Ammon's horn (tissue), 1 donor: ENCODE results near the gene ACIN1.

Experiments used
- DNase-seq: peaks from one replicate; pipeline ENCODE4 v3.0.0-alpha.2; 2016; ENCODE audit warnings: low spot score

ACIN1 gene

DNA sequence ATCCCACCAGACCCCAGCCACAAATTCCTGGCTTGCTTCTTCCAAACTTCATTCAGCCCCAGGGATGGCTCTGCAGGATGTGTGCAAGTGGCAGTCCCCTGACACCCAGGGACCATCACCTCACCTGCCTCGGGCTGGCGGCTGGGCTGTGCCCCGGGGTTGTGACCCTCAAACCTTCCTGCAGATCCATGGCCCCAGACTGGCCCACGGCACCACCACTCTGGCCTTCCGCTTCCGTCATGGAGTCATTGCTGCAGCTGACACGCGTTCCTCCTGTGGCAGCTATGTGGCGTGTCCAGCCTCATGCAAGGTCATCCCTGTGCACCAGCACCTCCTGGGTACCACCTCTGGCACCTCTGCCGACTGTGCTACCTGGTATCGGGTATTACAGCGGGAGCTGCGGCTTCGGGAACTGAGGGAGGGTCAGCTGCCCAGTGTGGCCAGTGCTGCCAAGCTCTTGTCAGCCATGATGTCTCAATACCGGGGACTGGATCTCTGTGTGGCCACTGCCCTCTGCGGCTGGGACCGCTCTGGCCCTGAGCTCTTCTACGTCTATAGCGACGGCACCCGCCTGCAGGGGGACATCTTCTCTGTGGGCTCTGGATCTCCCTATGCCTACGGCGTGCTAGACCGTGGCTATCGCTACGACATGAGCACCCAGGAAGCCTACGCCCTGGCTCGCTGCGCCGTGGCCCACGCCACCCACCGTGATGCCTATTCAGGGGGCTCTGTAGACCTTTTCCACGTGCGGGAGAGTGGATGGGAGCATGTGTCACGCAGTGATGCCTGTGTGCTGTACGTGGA is 52.6 kb downstream of the ACIN1 start, which contains the start of gene PSMB11:
Gene PSMB11 (plus strand): TSS at position 51 of the 804 bp plus-strand sequence. CDS start 14 bp downstream, at position 65.
- DNase-seq, result no peak

DNA sequence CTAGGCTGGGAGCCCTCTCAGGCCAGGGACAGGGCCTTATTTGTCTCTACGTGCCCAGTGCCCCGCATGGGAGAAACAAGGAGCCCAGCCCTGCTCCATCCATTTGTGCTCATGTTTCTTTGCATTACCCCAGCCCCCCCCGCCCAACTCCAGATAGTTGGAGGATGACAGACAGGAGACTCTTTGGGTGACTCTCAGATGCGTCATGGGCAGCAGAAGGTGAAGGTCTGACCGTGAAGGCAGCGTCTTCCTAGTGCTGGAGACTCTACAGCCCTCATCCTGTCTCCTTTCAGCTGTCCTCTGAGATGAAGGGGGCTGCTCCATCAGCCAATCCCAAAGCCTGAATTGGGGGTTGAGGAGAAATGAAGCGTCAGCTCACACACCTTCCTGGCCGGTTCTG is 53.2 kb downstream of the ACIN1 start:
- DNase-seq, result no peak

DNA sequence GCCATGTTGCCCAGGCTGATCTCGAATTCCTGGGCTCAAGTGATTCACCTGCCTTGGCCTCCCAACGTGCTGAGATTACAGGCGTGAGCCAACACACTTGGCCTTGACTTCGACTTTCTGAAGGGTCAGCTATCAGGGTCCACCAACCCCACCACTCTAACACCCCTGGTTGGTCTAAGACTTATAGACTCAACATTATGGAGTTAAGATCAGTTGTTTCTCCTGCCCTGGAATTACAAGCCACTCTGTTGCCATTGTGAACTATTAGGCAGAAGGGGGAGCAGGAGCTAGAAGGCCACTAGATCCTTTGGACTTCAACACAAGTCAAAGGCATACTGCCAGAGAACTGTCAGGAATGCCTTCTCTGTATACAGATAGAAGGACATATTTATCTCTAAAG is 54.8 kb downstream of the ACIN1 start:
- DNase-seq, result no peak

DNA sequence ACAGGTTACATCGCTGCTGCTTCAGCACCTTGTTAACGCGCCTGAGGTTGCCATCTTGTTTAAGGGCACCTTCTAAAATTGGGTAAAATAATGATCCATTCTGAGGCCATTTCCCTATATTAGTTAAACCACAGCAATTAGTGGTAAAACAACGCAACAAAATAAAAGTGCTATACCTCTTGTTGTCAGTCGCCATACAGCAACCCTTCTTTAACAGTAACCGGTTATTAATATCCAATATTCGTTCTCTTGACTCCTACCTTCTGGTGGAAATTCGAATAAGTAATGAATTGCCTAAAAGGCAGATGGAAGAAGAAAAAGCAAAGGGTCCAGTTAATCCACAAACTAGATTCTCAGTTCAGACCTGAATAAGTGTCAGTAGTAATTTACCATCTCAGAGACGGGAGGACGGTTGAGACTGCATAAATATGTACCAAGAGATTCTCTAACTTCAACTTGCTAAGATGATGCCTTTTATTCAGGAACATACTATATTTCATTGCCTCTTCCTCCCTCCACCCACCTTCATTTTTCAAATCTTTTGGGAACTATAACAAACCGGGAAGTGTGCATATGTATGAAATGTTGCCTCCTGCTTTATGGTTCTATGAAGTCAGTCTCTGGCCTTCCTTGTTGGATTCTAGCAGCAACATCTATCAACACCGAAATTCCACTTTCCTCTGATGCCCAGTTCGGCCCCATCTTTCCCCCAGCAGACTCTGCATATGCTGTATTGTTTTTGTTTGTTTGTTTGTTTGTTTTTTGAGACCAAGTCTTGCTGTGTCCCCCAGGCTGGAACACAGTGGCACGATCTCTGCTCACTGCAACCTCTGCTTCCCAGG is 59.4 kb downstream of the ACIN1 start:
- DNase-seq, result no peak

DNA sequence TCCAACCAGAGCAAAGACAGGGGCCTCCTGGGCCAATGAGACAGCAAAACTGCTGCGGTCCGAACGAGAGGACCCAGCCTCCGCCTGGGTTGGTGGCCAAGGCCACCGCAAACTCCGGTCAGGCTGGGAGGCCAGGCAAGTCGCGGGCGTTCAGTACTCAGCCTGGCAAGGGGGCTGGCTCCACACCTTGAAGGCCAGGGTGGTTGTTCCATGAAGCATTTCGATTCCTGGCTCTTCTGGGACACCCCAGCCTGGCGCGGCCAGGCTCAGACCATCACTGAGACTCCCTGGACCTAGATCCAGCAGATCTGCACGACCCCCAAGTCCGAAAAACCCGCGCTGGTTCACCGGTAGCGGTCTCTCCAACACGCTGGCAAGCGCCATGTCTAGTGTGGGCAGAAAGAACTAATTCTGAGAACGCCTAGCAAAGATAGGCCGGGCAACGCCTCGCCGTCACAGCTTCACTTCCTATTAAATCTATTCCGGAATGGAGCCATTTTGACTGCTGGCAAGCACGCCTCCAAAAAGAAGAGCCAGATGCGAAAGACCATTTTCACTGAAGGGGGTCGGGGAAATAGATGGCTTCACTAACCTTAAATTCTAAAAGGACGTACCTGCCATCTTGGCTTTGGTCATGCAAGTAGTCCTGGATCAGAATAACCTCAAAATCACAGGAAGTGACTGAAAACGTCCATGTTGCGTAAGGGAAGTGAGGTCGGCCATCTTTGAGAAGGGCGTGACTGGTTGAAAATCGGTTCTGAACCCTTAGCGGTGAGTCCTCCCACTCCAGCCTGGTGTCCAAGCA is 60.2 kb downstream of the ACIN1 start, which contains the start of gene PSMB5:
Gene PSMB5 (minus strand): TSS at position 403 of the 805 bp plus-strand sequence. CDS start 19 bp downstream, at position 384.
- peak; percentile 97 for DNase-seq

DNA sequence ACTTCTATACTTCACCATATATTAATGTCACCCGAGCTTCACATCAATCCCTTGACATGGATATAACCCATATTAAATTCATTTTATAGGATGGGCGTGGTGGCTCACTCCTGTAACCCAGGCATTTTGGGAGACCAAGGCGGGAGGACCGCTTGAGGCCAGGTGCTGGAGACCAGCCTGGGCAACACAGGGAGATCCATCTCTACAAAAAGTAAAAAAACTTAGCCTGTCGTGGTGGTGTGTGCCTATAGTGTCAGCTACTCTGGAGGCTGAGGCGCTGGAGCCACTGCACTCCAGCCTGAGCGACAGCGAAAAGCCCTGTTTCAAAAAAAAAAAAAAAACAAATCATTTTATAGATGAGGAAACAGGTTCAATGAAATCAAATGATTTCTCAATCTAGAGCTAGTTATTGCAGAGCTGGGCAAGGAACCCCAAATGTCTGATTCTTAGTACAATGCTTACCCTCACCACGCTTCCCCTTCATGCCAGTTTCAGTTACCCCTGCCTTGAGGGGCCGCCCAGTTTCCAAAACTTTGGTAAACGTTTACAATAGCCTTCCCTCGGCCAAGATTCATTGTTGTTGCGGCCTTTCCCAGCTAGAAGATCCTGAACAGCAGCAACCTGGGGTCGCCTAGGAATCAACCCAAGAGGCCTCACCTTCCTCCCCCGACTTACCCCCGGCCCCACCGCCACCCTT is 61.0 kb downstream of the ACIN1 start:
- no peak for DNase-seq

DNA sequence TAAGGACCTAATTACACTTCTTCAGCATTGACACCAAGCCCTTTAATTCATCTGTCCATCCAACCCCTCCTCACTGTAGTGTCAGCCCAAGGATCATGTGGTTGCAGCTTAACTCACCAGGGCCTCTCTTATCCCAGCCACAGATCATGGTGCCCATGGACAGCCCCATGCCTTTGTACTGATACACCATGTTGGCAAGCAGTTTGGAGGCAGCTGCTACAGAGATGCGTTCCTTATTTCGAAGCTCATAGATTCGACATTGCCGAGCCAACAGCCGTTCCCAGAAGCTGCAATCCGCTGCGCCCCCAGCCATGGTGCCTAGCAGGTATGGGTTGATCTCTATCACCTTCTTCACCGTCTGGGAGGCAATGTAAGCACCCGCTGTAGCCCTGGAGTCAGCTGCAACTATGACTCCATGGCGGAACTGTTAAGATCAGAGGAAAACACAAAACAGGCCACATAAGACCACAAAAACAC is 61.6 kb downstream of the ACIN1 start:
- DNase-seq, result no peak

DNA sequence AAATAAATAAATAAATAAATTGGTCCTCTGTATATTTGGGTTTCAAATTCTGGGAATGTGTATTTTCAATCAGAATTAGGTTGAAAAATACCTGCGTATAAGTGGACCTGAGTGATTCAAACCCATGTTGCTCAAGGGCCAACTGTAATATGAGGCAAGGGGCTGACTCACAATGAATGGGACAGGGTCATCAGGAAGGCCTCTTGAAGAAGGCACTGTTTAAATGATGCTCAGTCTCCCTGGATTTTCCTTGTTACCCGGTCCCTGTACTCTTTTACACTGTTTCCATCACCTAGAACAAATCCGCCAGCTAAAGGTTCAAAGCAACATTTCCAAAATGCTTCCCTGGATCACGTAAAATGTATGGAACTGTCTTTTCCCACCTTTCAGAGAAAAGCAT is 64.0 kb downstream of the ACIN1 start:
- no peak for DNase-seq

DNA sequence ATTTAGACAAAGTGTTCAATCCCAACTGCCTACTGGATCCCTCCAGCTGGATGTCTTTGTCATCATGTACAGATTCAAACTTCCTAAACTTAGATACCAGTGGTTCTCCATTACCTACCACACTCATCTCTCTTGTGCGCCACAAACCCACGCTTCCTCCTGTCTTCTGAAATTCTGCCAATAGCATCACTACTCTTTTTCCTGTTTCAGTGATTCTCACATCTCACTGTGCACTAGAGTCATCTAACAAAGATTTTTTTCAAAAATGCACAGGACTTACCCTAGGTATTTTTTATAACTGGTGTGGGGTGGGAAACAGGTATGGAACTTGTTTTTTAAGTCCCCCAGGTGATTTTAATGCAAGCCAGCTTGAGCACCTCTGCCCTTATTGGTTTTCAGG is 66.1 kb downstream of the ACIN1 start:
- DNase-seq, result no peak

DNA sequence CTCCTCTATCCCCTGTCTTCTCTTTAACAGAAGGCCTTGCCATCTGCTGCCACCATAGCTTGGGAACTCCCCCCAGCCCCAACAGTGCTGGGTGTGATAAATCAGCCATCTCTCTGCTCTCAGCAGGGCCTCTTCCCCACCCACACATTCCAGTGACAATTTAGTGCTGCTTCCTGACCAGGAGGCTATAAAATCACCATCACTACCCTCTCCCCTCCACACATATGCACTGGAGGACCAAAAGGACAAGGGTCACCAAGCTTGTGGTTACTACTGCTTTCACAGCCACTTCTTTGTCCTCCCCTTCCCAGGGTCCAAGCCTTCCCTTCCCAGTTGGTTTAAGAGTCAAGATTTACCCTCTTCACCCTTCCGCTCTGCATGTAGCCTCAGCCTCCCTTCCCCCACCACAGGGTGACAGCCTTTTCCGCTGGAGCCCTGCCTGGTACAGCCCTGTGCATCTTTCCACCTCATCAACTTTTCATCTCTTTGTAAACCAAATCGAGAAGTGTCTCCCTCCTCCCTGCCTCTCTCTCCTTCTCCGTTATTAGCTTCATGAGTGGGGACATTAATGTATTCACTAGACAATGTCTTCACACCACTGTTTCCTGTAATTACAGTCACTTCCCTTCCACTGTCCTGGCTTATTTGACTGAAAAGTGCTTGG is 69.7 kb downstream of the ACIN1 start:
- no peak for DNase-seq

DNA sequence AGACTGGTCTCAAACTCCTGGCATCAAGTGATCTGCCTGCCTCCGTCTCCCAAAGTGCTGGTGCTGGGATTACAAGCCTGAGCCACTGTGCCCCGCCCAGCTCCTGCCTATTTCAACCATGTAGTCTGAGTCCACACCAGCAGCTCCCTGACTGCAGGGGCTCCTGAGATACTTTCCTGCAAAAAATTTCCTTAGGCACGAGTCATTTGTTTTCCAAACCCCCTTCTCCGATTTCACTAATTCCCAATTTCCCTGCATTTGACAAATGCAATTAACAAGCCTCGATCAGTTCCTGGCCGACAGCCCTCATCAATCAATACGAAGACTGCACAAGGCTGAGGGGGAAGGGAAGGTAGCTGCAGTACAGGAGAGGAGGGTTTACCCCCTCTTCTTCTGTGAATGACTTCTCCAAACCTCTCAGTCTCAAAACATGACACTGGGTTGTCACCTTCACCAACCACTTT is 70.3 kb downstream of the ACIN1 start:
- no peak for DNase-seq

DNA sequence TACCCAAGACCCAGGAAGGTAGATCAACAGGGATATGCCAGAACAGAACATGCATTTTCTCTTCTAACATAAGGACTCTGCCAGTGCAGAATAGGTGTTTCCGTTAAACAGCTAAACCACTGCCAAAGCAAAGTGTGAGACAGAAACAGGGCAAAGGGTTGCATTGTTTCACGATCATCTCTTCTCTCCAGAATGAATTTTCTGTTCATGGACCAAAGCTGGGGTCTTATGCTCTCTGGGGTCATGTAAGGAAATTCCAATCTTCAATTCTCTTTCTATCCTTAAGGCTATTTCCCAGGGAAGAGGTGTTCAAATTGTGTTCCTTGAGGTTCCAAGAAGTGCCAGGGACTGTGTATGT is 71.2 kb downstream of the ACIN1 start:
- no peak for DNase-seq

DNA sequence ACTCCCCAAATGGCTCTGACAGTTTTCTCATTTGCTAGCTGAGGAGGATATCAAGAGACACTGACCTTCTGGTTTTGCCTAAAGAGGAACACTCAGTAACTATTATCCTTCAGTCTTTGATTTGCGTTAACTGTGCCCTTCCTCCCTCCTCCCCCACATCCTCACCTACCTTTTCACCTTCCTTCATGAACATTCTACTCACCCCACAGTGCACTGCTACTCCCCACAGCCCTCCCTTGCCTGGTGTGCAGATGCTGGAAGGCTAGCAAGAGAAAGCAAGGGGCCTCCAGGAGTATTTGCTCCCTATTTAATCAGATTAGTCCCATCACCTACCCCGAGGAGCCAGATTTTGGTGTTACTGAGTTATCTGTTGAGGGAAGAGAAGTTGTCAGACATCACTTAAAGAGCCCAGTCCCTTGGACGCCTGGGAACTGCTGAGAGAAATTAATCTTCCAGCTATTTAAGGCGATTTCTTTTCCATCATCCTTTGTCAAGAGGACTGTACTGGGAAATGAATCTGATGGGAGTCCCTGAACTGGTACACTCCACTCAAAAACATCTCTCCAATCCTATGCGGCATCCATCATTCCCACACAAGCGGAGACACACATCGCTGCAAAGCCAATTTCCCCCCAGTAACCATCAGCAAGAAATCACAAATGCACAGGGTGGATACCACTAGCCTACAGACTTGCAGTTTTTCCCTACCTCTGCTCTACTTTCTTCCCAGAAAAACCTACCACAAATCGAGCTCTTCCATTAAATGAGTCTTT is 71.7 kb downstream of the ACIN1 start:
- no peak for DNase-seq

DNA sequence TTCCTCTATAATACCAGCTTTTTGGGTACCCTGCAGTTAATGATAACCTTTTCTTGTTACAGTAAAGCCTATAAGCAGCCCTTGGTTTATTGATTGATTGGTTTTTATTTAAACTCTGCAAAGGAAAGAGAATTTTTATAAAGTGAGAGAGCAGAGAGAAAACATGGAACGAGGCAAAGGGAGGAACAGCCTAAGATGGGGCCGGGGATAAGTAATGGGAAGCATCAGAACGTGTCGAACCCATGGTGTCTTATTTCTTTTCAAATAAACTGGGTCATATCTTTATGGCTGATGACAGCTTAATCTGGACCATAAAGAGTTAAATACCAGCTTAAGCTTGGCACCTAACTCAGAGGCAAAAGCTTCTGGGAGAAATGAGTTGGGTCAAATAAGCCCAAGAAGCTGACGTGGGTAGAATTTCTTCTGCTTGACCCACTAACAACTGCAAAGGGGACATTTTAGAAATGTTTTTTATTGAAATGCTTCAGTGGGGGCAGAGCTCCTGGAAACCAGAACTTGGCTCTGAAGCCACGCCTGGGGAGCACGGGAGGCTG is 73.0 kb downstream of the ACIN1 start:
- no peak for DNase-seq

DNA sequence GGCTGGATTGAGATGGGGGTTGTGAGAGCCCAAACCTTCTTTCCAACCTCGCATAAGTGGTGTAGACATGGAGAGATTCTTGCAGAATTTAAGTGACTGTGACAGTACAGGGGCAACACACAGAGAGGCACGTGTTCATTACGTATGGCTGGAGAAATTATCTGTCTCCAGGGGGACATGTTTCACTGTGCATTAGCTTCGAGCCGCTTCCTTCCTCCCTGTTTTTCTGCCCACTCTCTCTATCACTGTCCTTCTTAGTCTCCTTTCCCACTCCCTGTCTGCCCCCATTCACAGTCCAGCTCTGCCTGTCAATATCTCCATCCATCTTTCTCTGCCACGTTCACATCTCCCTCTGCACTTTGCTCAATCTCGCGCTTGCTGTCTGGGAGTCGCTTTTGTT is 73.5 kb downstream of the ACIN1 start:
- no peak for DNase-seq

DNA sequence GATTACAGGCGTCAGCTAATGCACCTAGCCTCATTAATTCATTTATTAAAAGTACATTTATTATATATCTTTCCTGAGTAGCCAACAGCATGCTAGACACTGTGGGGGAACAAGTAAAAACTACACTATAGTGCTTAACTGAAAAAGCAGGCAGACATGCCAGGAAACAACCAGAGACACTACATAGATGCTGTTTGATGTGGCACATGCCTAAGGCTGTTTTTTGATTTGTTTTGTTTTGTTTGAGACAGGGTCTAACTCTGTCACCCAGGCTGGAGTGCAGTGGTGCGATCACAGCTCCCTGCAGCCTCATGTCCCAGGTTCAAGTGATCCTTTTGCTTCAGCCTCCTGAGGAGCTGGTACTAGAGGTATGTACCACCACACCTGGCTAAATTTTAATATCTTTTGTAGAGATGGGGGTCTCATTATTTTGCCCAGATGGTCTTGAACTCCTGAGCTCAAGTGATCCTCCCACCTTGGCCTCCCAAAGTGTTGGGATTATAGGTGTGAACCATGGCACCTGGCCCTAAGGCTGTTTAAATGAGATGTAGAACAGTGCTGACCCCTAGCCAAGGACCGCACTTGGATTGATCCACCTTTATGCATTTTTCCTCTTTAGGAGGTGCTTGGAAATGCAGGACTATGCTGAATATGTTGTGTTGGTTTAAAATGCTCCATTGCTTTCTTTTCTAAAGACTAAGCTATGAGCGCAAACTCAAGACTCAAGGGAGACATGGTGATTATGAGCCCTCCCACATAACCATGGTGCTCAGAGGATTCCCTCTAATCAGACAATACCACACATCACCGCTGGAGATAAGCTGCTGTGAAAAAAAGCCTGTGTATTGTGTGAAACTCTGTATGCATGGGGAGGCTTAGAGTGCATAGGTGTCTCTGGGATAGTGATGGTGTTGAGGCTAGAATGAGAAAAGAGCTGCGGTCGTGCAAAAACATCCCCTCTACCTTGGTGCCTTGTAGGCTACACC is 74.5 kb downstream of the ACIN1 start:
- no peak for DNase-seq

DNA sequence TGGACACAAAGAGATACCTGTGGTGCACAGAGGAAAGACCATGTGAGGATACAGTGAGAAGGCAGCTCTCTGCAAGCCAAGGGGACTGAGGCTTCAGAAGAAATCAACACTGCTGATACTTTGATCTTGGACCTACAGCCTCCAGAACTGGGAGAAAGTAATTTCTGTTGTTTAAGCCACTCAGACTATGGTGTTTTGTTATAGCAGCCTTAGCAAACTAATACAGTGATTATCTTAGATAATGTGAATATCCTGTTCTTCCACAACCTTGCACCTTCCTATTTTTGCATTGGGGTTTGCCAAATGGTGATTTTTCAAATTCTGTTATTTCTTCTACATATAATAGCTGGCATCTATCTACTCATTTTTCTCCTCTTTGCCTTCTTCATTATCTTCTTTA is 76.8 kb downstream of the ACIN1 start:
- DNase-seq, result no peak

DNA sequence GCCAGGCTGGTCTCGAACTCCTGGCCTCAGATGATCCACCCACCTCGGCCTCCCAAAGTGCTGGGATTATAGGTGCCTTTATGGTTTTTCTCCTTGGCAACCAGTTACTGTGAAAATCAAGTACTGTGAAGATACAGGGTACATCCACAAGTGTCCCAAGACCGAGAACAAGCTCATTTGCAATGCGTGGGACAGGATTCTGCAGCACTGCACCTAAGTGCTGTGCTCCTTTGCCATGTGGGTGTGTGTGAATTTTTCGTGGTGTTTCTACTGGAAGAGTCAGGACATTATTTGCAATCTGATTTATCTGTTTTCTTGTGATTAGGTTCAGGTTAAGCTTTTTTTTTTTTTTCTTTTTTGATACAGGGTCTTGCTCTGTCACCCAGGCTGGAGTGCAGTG is 77.8 kb downstream of the ACIN1 start:
- DNase-seq, result no peak

DNA sequence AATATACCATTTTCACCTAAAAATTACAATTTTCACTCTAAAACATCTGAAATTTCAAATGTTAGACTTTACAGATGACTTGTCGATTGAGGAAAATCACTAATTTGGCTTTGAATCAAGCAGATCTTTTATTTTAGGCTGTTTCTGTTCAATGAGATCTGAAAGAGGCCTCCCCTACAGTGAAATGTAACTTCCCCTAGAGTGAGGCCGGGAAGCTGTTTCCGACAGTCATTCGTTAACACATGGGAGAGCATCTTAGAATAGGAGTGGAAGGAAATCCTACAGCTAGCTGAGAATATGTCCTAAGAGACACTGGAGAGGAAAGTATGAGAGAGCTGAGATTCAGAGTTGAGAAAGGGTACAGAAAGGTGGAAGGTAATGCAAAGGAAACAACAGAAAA is 79.3 kb downstream of the ACIN1 start:
- no peak for DNase-seq
